Adrenal gland (tissue), 12 donors: ENCODE results near the gene RALGAPA2. TPM values are rescaled to one million over a fixed set of nuclear protein-coding genes. Genes with fewer than 3 reads are reported as not detected.

Experiments
- DNase-seq, 7 donors: peaks; one replicate each; pipeline ENCODE4 v3.0.0-alpha.2; 2019 to 2020
- H3K27ac ChIP-seq, 5 donors: fragments of 200-600 bp; sonication (generic) in 4 of 5; 1 replicate in 3 of 5; 2 replicates in 2 of 5; pipeline versions ENCODE4 v1.5.1 to v1.8.0; 2016 to 2020; ENCODE audit warnings: mild to moderate bottlenecking in 1 of 5
- H3K27me3 ChIP-seq: fragments of 200-600 bp; 2 replicates; pipeline ENCODE4 v1.8.0; 2021
- H3K36me3 ChIP-seq, 2 donors: fragments of 200-600 bp; replicated peaks in 1 of 2; 1 replicate in 1 of 2; 2 replicates in 1 of 2; pipeline versions ENCODE4 v1.5.1 to v1.8.0; 2018 to 2022
- H3K4me1 ChIP-seq, 2 donors: fragments of 200-600 bp; replicated peaks in 1 of 2; 1 replicate in 1 of 2; 2 replicates in 1 of 2; pipeline versions ENCODE4 v1.5.1 to v1.8.0; 2018 to 2021
- H3K4me3 ChIP-seq, 4 donors: fragments of 200-600 bp; sonication (generic) in 3 of 4; one replicate each; pipeline ENCODE4 v1.5.1; 2016 to 2018
- H3K9me3 ChIP-seq, 3 donors: fragments of 200-600 bp; sonication (generic) in 1 of 3; replicated peaks in 1 of 3; 1 replicate in 2 of 3; 2 replicates in 1 of 3; pipeline versions ENCODE4 v1.5.1 to v1.8.0; 2016 to 2021
- CTCF ChIP-seq, 6 experiments: fragments of 450-650 bp in 4 of 6; fragments of 200-600 bp in 2 of 6; sonication (generic) in 1 of 6; IDR thresholded peaks; 1 replicate in 5 of 6; 2 replicates in 1 of 6; pipeline versions ENCODE4 v1.5.1 to v1.8.0; 2016 to 2021; ENCODE audit warnings: antibody characterized with exemption in 6 of 6, mild to moderate bottlenecking in 2 of 6, moderate library complexity in 1 of 6
- POLR2A ChIP-seq, 2 donors: fragments of 450-650 bp; IDR thresholded peaks; one replicate each; pipeline ENCODE4 v1.6.1; 2017; ENCODE audit warnings: antibody characterized with exemption in 2 of 2, mild to moderate bottlenecking in 2 of 2, moderate library complexity in 1 of 2
- whole genome bisulfite sequencing, 4 donors: extraction: QIAGEN DNeasy Blood & Tissue Kit in 2 of 4; methylation state at CpG; one replicate each; pipeline versions ENCODE4 v1.1.5 to v1.1.7; 2013 to 2017; 5-methylcytosine and 5-hydroxymethylcytosine counted together
- intact Hi-C, 2 donors: fragments of 100-400 bp; cut with DNase I; formaldehyde crosslinking; loops; one replicate each; pipeline versions ENCODE4 v1.14.1 to v1.15.0; 2022 to 2023
- polyA plus RNA-seq, 3 donors: library from polyadenylated mRNA; stranded (reverse); fragments of 200-250 nt in 2 of 3; fragments of 350-450 nt in 1 of 3; fragmentation: Illumina TruSeq in 1 of 3; extraction: RNeasy Lipid Tissue Mini Kit (QIAGEN cat#74804) in 1 of 3; gene quantifications; one replicate each; pipeline ENCODE4 v1.2.3, GENCODE V29; 2013 to 2014
- total RNA-seq, 9 donors: library from RNA; depleted of rRNA in 4 of 9; stranded (reverse); fragments of >200 nt in 4 of 9; fragments of 120-200 nt in 1 of 9; fragmentation: NEBNext Ultra II Directional in 1 of 9; extraction: Animal tissue kit (Norgen Biotek cat#: 25700) in 1 of 9; gene quantifications; one replicate each; pipeline versions ENCODE4 v1.1.0 to v1.2.4, GENCODE V29; 2013 to 2023
- donor health status: healthy with polysubstance abuse.
- donor health status: Bipolar disorder and iron deficiency.
- donor health status: DM: yes; HTN: yes; CAD: no.
- donor health status: DM: no; HTN: no; CAD: no.
- donor health status: DM: no; HTN: no; CAD: no.
- donor health status: DM: yes; HTN: yes; CAD: no.

Gene RALGAPA2
- total and polyA plus RNA-seq, 12 donors: 3.7 to 39.6 (median 20.7) TPM

GRCh38 chr20:20691477-20692235 is 20.8 kb downstream of the RALGAPA2 start:
- no peak overlapping the region for H3K4me3 ChIP-seq

GRCh38 chr20:20690676-20691476 is 21.6 kb downstream of the RALGAPA2 start:
- Histone ChIP-seq H3K4me3 (no peak overlapping the region), H3K27ac (no peak overlapping the region), H3K36me3 (no peaks in the 10 kb centered on the region), H3K27me3 (no peaks in the 10 kb centered on the region), H3K9me3 (no peaks in the 10 kb centered on the region), H3K4me1 (peaks cover 0 to 6% of the 10 kb centered on the region in 2 donors)
- intact Hi-C loops: no loop called here
- TF ChIP-seq CTCF (IDR thresholded peaks at IDR 0.05) (no peak), POLR2A (IDR thresholded peaks at IDR 0.05) (no peak)
- no peak for DNase-seq
- WGBS, 4 donors: 85 to 89% (median 87%) methylated on average over 8 of the region's 8 CpGs

More at GRCh38 chr20:20691477-20692235, 20.8 kb downstream of the RALGAPA2 start:
- no peak for DNase-seq
- H3K4me1 ChIP-seq: peaks cover 2 to 11% of the 10 kb centered on the region in 2 donors
- no peaks in the 10 kb centered on the region for H3K27me3 ChIP-seq
- no peaks in the 10 kb centered on the region for H3K9me3 ChIP-seq
- TF ChIP-seq POLR2A (IDR thresholded peaks at IDR 0.05): no peak
- no peak for TF ChIP-seq CTCF (IDR thresholded peaks at IDR 0.05)
- 89 to 94% (median 91%) methylated on average over 4 of the region's 4 CpGs for WGBS, 4 donors
- H3K27ac ChIP-seq: no peak overlapping the region
- H3K36me3 ChIP-seq: no peaks in the 10 kb centered on the region
- intact Hi-C loops: no loop called here

- intact Hi-C loops: no loop called here
- DNase-seq: no peak
- Histone ChIP-seq H3K27ac (no peak overlapping the region), H3K36me3 (no peaks in the 10 kb centered on the region), H3K9me3 (no peaks in the 10 kb centered on the region), H3K27me3 (no peaks in the 10 kb centered on the region), H3K4me3 (no peak overlapping the region), H3K4me1 (peaks cover 0 to 14% of the 10 kb centered on the region in 2 donors)
- TF ChIP-seq POLR2A (IDR thresholded peaks at IDR 0.05): no peak
- no peak for TF ChIP-seq CTCF (IDR thresholded peaks at IDR 0.05)
- WGBS, 4 donors: 82 to 94% (median 88%) methylated on average over 5 of the region's 5 CpGs
Measured at GRCh38 chr20:20687319-20687718, 25.1 kb downstream of the RALGAPA2 start.

- TF ChIP-seq CTCF (IDR thresholded peaks at IDR 0.05) (no peak), POLR2A (IDR thresholded peaks at IDR 0.05) (no peak)
- no peak for DNase-seq
- intact Hi-C loops: no loop called here
- Histone ChIP-seq H3K27me3 (no peaks in the 10 kb centered on the region), H3K4me3 (no peak overlapping the region), H3K36me3 (no peaks in the 10 kb centered on the region), H3K9me3 (no peaks in the 10 kb centered on the region), H3K27ac (no peak overlapping the region), H3K4me1 (peaks cover 0 to 14% of the 10 kb centered on the region in 2 donors)
- 71 to 89% (median 75%) methylated on average over 3 of the region's 3 CpGs for WGBS, 4 donors
Measured at GRCh38 chr20:20685635-20686034, 26.8 kb downstream of the RALGAPA2 start.
